ENCODE measurements around the gene RAB11A. TPM values are rescaled to one million over a fixed set of nuclear protein-coding genes. Genes with fewer than 3 reads are reported as not detected.
A peak's percentile ranks its signal among the peaks of the same experiment; 100 is the strongest.

Gene RAB11A
- total and polyA plus RNA-seq, 2 of the 13 experiments (the other 11 are each of a cell fraction or from before 2014, with no cell fraction given), result 161 to 162 TPM

GRCh38 chr15:65940618-65940909 lies 71.3 kb downstream of the RAB11A start:
- TF ChIP-seq YEATS4 (CRISPR knock-in tag; IDR thresholded peaks at IDR 0.05; ENCODE audit: borderline replicate concordance), result no peak
- no peak for TF ChIP-seq MED1 (CRISPR knock-in tag; IDR thresholded peaks at IDR 0.05)
- TF ChIP-seq EP300 (IDR thresholded peaks at IDR 0.05; ENCODE audit: low read depth in 2 of 2, low read length in 2 of 2), result no peak
- no peak for TF ChIP-seq EP300 (CRISPR knock-in tag; IDR thresholded peaks at IDR 0.05; ENCODE audit: borderline replicate concordance)
- TF ChIP-seq ZFP90 (CRISPR knock-in tag; IDR thresholded peaks at IDR 0.05; ENCODE audit: borderline replicate concordance), result no peak
- no peak for TF ChIP-seq ARNT2 (CRISPR knock-in tag; IDR thresholded peaks at IDR 0.05; ENCODE audit: low read depth)
- no peak for TF ChIP-seq ZNF737 (CRISPR knock-in tag; IDR thresholded peaks at IDR 0.05; ENCODE audit: borderline replicate concordance)
- Histone ChIP-seq H3K27ac (ENCODE audit: extremely low read length, insufficient read depth, low read length) (no peak overlapping the region), H3K36me3 (replicated peaks in 1 of 2; ENCODE audit: control insufficient read depth in 1 of 2, insufficient read depth in 2 of 2, low read length in 2 of 2) (no peaks in the 10 kb centered on the region), H3K79me2 (ENCODE audit: insufficient read depth, low read length) (no peaks in the 10 kb centered on the region), H2AFZ (ENCODE audit: low read length) (no peak overlapping the region), H3K27me3 (ENCODE audit: control insufficient read depth in 1 of 2, insufficient read depth in 2 of 2, low read length in 2 of 2) (peaks cover 2 to 11% of the 10 kb centered on the region in 2 experiments; a peak in 4 of 5 replicates), H3K4me3 (replicated peaks in 1 of 3; ENCODE audit: insufficient read depth in 1 of 3, low read depth in 2 of 3, low read length in 3 of 3) (no peak overlapping the region), H3K4me1 (ENCODE audit: insufficient read depth, low read length) (peaks cover 9% of the 10 kb centered on the region), H4K20me1 (ENCODE audit: insufficient read depth, low read length) (no peaks in the 10 kb centered on the region), H3K4me2 (ENCODE audit: low read depth, low read length) (no peak overlapping the region), H3K9ac (ENCODE audit: insufficient read depth, low read depth, low read length) (no peak overlapping the region), H3K9me3 (ENCODE audit: low read length) (no peaks in the 10 kb centered on the region)
- FAIRE-seq, result no peak
- ChIA-PET CTCF (ENCODE audit: low intra/inter-chr PET ratio, low total read pairs) (no interaction called here), POLR2A (no interaction called here)
- BruUV-seq (replicated peaks), result no TSS peak
- intact Hi-C loops (cut with micrococcal nuclease; ENCODE audit: unreplicated experiment) (no loop called here), in situ Hi-C loops (cut with HindIII; ENCODE audit: extremely low pct_ligation_motif_present, low pct_unique_long_range_greater_than_20kb) (no loop called here)
- DNase-seq (ENCODE audit: low spot score), result no peak
- ATAC-seq, result peak; percentile 27; the same call in 1 of the 3 replicates

Small RNA genes within 50 kb of the gene (small RNA-seq; reads per million reads assigned to genes)
- 0 reads per million in 3 experiments for gene RF00026 (ENCODE audit: insufficient read depth in 2 of 3, insufficient read length in 3 of 3, low read depth in 2 of 3, low replicate concordance in 1 of 3)

Other genes with a start within 250 kb of the RAB11A start
- gene SLC24A1, start 247.6 kb upstream of the RAB11A start, total RNA-seq (2016; rRNA removed; fragmentation: Illumina TruSeq; extraction: Trizol), result 6.8 and 8.3 TPM in 2 replicates
- 4.8 and 5.9 TPM in 2 replicates for gene SLC24A1, start 247.6 kb upstream of the RAB11A start, polyA plus RNA-seq (2011; rRNA removed)
- 13.2 and 21.1 TPM in 2 replicates for gene DENND4A, start 77.2 kb upstream of the RAB11A start, total RNA-seq (2016; rRNA removed; fragmentation: Illumina TruSeq; extraction: Trizol)
- gene DENND4A, start 77.2 kb upstream of the RAB11A start, polyA plus RNA-seq (2011; rRNA removed), result 18.6 TPM in 2 replicates

All from HepG2 (cell line).